HG02840 (cell line): Measurements from ENCODE around the gene FRMD8.

ENCODE experiments used
- ATAC-seq: cut with Tn5 transposase; IDR thresholded peaks from one replicate; pipeline ENCODE4 v1.9.1; 2021; ENCODE audit warnings: mild to moderate bottlenecking, moderate library complexity, moderate number of reproducible peaks; ENCODE audit not compliant: unreplicated experiment, low FRiP score

Gene FRMD8

GRCh38 chr11:65390996-65391395 is 4.6 kb downstream of the FRMD8 start:
- no peak for ATAC-seq

- ATAC-seq, result no peak
Observed at GRCh38 chr11:65392186-65392829, 5.9 kb downstream of the FRMD8 start.

- no peak for ATAC-seq
Observed at GRCh38 chr11:65392899-65393298, 6.5 kb downstream of the FRMD8 start.

DNA sequence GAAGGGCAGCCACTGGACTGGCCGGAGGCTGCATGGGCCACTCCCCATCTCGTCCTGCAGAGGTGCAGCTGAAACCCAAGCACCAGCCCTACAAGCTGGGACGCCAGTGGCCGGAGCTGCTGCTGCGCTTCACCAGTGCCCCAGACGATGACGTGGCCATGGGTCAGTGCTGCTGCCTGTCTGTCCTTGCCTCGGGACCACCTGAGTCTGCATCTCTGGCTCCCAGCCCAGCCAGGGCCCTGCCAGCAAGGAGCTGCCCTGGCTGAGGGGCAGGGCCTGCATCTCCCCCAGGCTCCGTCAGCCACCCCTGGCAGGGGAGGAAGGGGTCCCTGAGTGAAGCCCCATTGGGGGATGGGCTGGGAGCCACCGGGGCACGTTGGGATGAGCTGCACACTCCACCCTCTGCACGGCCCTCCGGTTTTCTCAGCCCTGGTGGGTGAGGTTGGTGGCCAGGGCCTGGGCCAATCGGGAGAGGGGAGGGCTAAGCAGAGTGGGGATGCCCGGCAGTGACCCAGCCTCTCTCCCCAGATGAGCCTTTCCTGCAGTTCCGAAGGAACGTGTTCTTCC is 7.2 kb downstream of the FRMD8 start:
- ATAC-seq, result no peak

DNA sequence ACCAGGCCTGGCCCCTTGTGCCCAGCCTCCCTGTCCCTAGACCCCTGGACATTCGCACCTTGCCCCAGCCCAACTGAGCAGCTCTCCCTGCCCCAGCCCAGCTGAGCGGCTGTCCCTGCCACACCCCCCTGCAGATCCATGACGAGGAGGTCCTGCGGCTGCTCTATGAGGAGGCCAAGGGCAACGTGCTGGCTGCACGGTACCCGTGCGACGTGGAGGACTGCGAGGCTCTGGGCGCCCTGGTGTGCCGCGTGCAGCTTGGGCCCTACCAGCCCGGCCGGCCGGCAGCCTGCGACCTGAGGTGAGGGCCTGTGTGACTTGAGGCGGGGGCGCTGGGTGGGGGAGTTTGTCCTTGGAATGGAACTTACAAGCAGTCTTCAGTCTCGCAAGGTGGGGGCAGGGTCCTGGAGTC is 7.7 kb downstream of the FRMD8 start:
- no peak for ATAC-seq

DNA sequence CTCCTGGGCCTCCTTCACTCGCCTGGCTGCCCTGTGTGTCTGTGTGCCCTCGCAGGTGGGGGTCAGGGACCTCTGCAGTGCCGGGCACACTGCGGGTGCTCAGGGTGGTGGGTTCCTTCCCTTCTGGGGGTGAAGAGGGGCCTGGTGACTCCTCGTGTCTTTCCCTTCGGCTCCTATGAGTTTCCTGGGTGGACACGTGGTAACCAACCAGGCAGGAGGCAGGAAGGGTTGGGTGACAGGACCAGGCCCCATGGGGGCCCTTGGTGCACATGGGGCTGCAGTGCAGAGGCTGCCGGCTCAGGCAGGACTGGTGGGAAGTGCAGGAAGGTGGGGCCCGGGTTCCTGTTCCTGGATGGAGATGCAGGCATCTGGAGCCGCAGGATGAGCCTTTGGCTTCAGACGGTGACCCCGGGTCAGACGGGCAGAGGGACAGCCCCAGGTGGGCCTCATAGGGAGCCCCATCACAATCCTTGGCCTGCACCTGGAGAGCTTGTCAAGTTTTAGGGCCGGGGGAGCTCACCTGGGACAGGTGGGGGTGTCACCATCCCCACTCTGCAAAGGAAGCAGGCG is 9.6 kb downstream of the FRMD8 start:
- ATAC-seq, result no peak

DNA sequence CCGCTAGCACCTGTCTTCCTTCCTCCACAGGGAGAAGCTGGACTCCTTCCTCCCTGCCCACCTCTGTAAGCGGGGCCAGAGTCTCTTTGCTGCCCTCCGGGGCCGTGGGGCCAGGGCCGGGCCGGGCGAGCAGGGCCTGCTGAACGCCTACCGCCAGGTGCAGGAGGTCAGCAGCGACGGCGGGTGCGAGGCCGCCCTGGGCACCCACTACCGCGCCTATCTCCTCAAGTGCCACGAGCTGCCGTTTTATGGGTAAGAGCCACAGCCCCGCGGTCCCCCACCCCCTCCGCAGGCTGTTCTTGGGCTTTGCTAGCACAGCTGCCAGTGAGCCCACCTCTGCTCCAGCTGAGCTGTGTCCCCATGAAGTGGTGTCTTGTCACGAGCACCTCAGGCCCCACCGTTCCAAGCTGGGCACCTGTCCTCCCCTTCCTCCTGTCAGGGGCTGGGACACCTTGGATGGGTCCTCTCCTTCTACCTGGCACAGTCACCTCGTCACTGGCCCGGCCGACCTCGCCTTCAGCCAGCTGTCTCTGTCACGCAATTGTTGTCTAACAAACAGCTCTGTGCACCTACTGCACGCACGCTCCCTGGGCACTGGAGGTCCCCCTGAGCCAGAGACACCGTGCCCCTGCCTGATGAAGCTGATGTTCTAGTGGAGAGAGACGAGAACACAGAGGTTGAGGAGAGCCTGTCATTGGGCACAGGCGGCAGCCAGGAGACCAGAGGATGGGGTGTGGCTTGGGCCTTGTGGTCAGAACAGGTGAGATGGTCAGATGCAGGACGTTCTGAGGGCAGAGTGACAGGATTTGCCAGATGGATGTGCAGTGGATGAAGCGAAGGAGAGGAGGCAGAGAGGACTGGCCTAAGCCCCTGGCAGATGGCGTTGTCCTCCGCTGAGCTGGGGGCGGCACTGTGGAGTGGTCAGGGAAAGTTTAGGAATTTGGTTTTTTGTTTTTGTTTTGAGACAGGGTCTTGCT is 10.6 kb downstream of the FRMD8 start:
- ATAC-seq, result no peak

- no peak for ATAC-seq
Observed at GRCh38 chr11:65398362-65398910, 12.0 kb downstream of the FRMD8 start.

GRCh38 chr11:65399249-65399648 is 12.8 kb downstream of the FRMD8 start:
- ATAC-seq, result no peak

- no peak for ATAC-seq
Observed at GRCh38 chr11:65399845-65400244, 13.4 kb downstream of the FRMD8 start.

DNA sequence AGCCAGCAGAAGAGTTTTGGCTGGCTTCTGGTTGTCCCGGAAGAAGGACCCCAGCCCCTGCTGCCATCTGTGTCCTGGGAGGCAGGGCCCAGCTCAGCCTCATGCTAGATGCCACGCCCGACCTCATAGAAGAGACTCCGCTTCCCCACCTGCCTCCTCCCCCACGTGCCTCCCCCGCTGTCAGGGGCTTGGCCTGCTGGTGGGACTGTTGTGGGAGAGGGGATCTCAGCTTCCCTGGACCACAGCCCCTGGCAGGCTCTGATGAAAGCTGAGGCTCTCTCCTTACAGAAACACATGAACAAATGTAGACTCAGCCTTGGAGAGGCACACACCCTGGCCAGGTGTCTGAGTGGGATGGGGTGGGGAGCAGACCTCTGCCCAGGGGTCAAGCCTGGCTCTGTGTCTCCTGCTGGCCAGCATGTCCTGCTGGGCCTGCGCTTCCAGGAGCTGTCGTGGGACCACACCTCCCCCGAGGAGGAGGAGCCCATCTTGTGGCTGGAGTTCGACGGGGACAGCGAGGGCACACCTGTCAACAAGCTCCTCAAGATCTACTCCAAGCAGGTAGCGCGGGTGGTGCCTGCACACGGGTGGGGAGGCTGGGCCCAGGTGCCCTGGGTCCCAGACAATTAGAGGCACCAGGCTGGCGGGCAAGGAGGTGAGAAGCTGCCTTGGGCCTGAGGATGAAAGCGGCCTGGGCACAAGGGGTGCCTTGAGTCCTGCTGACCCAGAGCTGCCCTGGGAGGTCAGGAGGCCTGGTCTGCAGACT is 14.1 kb downstream of the FRMD8 start:
- no peak for ATAC-seq

DNA sequence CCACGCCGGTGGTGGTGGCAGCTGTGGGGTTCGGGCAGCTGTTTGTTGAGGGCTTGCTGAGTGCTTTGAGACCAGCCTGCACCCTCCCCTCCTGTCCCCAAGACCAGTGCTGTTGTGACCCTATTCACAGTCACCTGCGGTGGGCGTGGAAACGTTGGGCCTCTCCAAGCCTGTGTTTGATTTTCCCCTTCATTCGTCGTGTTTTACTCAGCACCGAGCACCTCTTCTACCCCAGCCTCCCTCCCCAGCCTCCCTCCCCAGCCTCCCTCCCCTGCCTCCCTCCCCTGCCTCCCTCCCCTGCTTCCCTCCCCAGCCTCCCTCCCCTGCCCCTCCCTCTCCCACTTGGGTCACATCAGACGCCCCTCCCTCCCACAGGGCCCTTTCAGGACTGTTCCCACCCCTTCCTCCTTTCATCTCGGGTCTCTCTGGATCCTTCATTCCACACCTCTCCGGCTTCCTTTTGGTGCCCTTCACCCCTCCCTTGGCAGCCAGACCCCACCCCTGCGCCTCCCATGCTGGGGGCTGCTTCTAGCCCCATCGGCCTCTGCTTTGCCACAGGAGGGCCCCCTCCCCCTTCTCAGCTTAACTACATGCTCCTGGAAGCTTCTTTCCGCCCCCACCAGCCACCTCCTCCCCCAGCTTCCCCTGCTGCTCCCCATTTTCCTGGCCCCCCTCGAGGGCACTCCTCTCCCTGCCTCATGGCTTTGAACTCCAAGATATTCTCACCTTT is 14.8 kb downstream of the FRMD8 start:
- ATAC-seq, result no peak

GRCh38 chr11:65401803-65402248 is 15.4 kb downstream of the FRMD8 start:
- ATAC-seq, result no peak

GRCh38 chr11:65402790-65403189 is 16.4 kb downstream of the FRMD8 start:
- ATAC-seq, result no peak

DNA sequence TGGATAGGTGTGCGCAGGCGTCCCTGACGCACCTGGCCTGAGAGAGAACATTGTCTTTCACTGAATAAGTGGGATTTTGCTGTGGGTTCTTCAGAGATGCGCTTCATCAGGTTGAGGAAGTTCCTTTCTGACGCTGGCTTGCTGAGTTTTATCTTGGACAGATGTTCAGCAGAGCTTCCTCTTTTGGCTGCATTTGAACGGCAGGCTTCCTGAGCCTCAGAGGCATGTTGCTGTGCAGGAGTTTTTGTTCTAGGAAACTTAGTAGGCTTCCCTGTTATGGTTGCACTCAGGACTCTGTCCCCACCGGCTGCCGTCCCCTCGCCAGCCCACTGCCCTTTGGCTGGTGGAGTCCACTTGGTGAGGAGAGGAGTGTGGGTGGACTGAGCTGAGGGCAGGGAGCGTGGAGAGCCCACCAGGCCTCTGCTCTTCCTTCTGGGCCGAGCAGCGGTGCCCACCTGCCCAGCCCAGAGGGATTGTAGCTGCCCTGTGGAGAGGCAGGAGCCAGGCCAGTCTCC is 17.2 kb downstream of the FRMD8 start:
- ATAC-seq, result no peak

GRCh38 chr11:65404210-65404609 is 17.8 kb downstream of the FRMD8 start:
- ATAC-seq, result no peak

DNA sequence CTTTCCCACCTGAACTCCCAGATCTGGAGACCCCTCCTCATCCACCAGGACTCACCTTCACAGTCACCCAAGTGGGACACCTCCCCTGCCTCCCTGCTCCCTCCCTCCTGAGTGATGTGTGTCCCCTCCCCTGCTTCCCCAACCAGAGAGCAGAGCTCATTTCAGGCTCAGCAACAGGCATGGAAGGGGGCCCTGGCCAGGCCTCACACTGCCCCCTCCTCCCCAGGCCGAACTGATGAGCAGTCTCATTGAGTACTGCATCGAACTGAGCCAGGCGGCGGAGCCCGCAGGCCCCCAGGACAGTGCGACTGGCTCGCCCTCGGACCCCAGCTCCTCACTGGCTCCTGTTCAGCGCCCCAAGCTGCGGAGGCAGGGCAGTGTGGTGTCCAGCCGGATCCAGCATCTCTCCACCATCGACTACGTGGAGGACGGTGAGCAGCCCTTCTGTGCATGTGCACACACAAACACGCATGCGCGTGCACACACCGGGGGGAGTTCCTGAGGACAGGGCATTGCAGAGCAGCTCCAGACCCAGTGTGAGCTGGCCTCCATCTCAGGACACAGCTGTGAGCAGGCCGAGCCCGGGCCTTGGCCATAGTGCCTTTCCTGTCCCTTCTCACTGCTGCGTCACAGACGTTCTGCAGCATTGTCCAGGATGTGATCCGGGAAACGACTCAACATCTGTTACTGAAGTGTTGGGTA is 18.4 kb downstream of the FRMD8 start:
- ATAC-seq, result no peak

- no peak for ATAC-seq
Observed at GRCh38 chr11:65410936-65411680, 24.7 kb downstream of the FRMD8 start.
